HG03442 (cell line): ENCODE results near the gene DUSP10.

Experiments used
- ATAC-seq: cut with Tn5 transposase; IDR thresholded peaks from one replicate; pipeline ENCODE4 v1.9.1; 2021; ENCODE audit warnings: mild to moderate bottlenecking, moderate library complexity; ENCODE audit not compliant: unreplicated experiment

DUSP10 gene

GRCh38 chr1:221715321-221716169, 26.3 kb downstream of the DUSP10 start:
- no peak for ATAC-seq

- ATAC-seq: no peak
Observed at GRCh38 chr1:221714227-221715152, 27.4 kb downstream of the DUSP10 start.

GRCh38 chr1:221712776-221713431, 29.0 kb downstream of the DUSP10 start:
- ATAC-seq: peak; percentile 53

- ATAC-seq: peak; percentile 55
Observed at GRCh38 chr1:221712198-221712684, 29.6 kb downstream of the DUSP10 start.

GRCh38 chr1:221711656-221712055, 30.2 kb downstream of the DUSP10 start:
- no peak for ATAC-seq

- no peak for ATAC-seq
Observed at GRCh38 chr1:221711063-221711577, 30.8 kb downstream of the DUSP10 start.

GRCh38 chr1:221709854-221710253, 32.0 kb downstream of the DUSP10 start:
- no peak for ATAC-seq

- peak; percentile 25 for ATAC-seq
Observed at GRCh38 chr1:221708987-221709386, 32.9 kb downstream of the DUSP10 start.

GRCh38 chr1:221708076-221708571, 33.8 kb downstream of the DUSP10 start:
- ATAC-seq: peak; percentile 72

GRCh38 chr1:221706876-221707582, 34.9 kb downstream of the DUSP10 start:
- no peak for ATAC-seq

- ATAC-seq: no peak
Observed at GRCh38 chr1:221706191-221706590, 35.7 kb downstream of the DUSP10 start.

GRCh38 chr1:221704306-221704705, 37.6 kb downstream of the DUSP10 start:
- no peak for ATAC-seq

GRCh38 chr1:221701570-221702186, 40.2 kb downstream of the DUSP10 start:
- no peak for ATAC-seq

GRCh38 chr1:221700948-221701347, 40.9 kb downstream of the DUSP10 start:
- ATAC-seq: no peak

- no peak for ATAC-seq
Observed at GRCh38 chr1:221700536-221700935, 41.4 kb downstream of the DUSP10 start.

GRCh38 chr1:221699978-221700519, 41.8 kb downstream of the DUSP10 start:
- ATAC-seq: no peak

- ATAC-seq: no peak
Observed at GRCh38 chr1:221699577-221699976, 42.3 kb downstream of the DUSP10 start.

- ATAC-seq: no peak
Observed at GRCh38 chr1:221698579-221699349, 43.1 kb downstream of the DUSP10 start.
